Right renal pelvis (tissue), 4 donors: Measurements from ENCODE around the gene OSBPL8. TPM values are rescaled to one million over a fixed set of nuclear protein-coding genes. Genes with fewer than 3 reads are reported as not detected.

Experiments used
- DNase-seq, 4 donors: peaks; one replicate each; pipeline ENCODE4 v3.0.0-alpha.2; 2013; ENCODE audit warnings: low read depth in 4 of 4, low spot score in 3 of 4, missing footprints in 1 of 4
- polyA plus RNA-seq, 4 donors: library from polyadenylated mRNA; unstranded; fragments of 120-200 nt; gene quantifications; one replicate each; pipeline ENCODE4 v1.2.1, GENCODE V29; 2013; ENCODE audit not compliant: insufficient read length in 4 of 4

Gene OSBPL8
- polyA plus RNA-seq, 4 donors = 58.0 to 82.2 (median 72.2) TPM

GRCh38 chr12:76316468-76316867, 243.1 kb downstream of the OSBPL8 start:
- no peak for DNase-seq

- DNase-seq = no peak
Observed at GRCh38 chr12:76313299-76313698, 246.3 kb downstream of the OSBPL8 start.

GRCh38 chr12:76312315-76312714, 247.3 kb downstream of the OSBPL8 start:
- DNase-seq = no peak

- DNase-seq = no peak
Observed at GRCh38 chr12:76311796-76312195, 247.8 kb downstream of the OSBPL8 start.

- DNase-seq = no peak
Observed at GRCh38 chr12:76310110-76310509, 249.5 kb downstream of the OSBPL8 start.

- DNase-seq = no peak
Observed at GRCh38 chr12:76308866-76309265, 250.7 kb downstream of the OSBPL8 start.

GRCh38 chr12:76307083-76307482, 252.5 kb downstream of the OSBPL8 start:
- no peak for DNase-seq

GRCh38 chr12:76303989-76304460, 255.5 kb downstream of the OSBPL8 start:
- no peak for DNase-seq

- no peak for DNase-seq
Observed at GRCh38 chr12:76303365-76303764, 256.2 kb downstream of the OSBPL8 start.

Other genes starting within 250 kb of the OSBPL8 start
- gene BBS10, start 211.4 kb downstream of the OSBPL8 start, polyA plus RNA-seq = 10 to 100 TPM; 31.4 to 40.2 (median 39.0) TPM
- 10 to 100 TPM; 57.0 to 71.5 (median 70.9) TPM for gene ZDHHC17, start 204.3 kb upstream of the OSBPL8 start, polyA plus RNA-seq